ENCODE results near the gene COG1. TPM values are rescaled to one million over a fixed set of nuclear protein-coding genes. Genes with fewer than 3 reads are reported as not detected.

Gene COG1
- total and polyA plus RNA-seq, 10 donors, result 8.9 to 48.8 (median 32.2) TPM

DNA sequence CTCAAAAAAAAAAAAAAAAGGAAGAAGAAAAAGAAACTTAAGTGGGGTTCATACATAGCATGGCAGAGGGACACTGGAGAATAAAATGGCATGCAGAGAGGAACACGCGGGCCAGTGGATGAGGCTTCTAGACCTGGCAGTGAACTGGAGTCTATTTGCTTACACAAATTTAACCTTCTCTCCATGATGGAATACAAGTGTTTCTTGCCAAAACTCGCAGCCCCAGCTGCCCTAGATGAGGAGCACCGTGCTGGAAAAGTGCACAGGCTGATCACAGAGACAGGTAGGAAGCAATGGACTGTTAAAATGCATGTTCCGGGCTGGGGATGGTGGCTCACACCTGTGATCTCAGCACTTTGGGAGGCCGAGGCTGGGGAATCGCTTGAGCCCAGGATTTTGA is 18.7 kb upstream of the COG1 start:
- Histone ChIP-seq H3K27me3 (replicated peaks in 1 of 7) (peaks cover 0 to 8% (median 0%) of the 10 kb centered on the region in 7 donors), H3K36me3 (peaks cover 0 to 4% (median 0%) of the 10 kb centered on the region in 6 donors), H3K4me3 (no peak overlapping the region), H3K9me3 (no peaks in the 10 kb centered on the region), H3K27ac (no peak overlapping the region), H3K4me1 (no peaks in the 10 kb centered on the region)
- DNase-seq, result no peak
- 89 to 98% (median 95%) methylated on average over 7 of the region's 7 CpGs for whole genome bisulfite sequencing, 5 donors
- intact Hi-C loops (cut with DNase I; ENCODE audit: low total_unique reads), result no loop called here
- TF ChIP-seq POLR2AphosphoS5 (IDR thresholded peaks at IDR 0.05) (no peak), POLR2A (IDR thresholded peaks at IDR 0.05) (no peak)
- TF ChIP-seq, protein P1, sequence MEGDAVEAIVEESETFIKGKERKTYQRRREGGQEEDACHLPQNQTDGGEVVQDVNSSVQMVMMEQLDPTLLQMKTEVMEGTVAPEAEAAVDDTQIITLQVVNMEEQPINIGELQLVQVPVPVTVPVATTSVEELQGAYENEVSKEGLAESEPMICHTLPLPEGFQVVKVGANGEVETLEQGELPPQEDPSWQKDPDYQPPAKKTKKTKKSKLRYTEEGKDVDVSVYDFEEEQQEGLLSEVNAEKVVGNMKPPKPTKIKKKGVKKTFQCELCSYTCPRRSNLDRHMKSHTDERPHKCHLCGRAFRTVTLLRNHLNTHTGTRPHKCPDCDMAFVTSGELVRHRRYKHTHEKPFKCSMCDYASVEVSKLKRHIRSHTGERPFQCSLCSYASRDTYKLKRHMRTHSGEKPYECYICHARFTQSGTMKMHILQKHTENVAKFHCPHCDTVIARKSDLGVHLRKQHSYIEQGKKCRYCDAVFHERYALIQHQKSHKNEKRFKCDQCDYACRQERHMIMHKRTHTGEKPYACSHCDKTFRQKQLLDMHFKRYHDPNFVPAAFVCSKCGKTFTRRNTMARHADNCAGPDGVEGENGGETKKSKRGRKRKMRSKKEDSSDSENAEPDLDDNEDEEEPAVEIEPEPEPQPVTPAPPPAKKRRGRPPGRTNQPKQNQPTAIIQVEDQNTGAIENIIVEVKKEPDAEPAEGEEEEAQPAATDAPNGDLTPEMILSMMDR (IDR thresholded peaks at IDR 0.05 in 8 of 11, conservative IDR thresholded peaks at IDR 0.05 in 3 of 11), result no peak

DNA sequence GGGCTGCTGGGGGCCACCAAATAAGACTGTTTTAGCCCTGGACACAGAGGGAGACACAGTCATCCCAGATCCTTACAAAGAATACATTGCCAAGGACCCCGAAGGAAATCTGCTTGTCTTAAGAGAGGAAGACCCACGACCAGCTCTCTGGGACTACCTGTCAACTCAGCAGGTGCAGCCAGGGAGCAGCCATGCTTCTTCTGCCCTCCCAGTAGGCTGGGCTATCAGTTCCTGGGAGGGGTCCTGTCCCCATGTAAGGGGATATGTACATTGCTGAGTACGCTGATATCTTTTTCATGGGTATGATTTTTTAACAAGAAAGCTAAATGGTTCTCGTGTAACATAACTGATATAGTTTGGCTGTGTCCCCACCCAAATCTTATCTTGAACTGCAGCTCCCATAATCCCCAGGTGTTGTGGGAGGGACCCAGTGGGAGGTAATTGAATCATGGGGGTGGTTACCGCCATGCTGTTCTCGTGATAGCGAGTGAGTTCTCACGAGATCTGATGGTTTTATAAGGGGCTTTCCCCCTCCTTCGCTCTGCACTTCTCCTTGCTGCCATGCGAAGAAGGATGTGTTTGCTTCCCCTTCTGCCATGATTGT is 16.8 kb upstream of the COG1 start:
- no peak overlapping the region for H3K4me3 ChIP-seq
- no peaks in the 10 kb centered on the region for H3K9me3 ChIP-seq
- H3K36me3 ChIP-seq, result no peaks in the 10 kb centered on the region
- 89 to 97% (median 91%) methylated on average over 10 of the region's 10 CpGs for WGBS, 5 donors
- H3K4me1 ChIP-seq, result no peaks in the 10 kb centered on the region
- DNase-seq, result no peak
- TF ChIP-seq POLR2AphosphoS5 (IDR thresholded peaks at IDR 0.05), result no peak
- TF ChIP-seq, protein P1 (IDR thresholded peaks at IDR 0.05 in 8 of 11, conservative IDR thresholded peaks at IDR 0.05 in 3 of 11), result no peak
- no peak for TF ChIP-seq POLR2A (IDR thresholded peaks at IDR 0.05)
- intact Hi-C loops (cut with DNase I; ENCODE audit: low total_unique reads), result no loop called here
- no peak overlapping the region for H3K27ac ChIP-seq
- H3K27me3 ChIP-seq (replicated peaks in 1 of 7), result no peaks in the 10 kb centered on the region

DNA sequence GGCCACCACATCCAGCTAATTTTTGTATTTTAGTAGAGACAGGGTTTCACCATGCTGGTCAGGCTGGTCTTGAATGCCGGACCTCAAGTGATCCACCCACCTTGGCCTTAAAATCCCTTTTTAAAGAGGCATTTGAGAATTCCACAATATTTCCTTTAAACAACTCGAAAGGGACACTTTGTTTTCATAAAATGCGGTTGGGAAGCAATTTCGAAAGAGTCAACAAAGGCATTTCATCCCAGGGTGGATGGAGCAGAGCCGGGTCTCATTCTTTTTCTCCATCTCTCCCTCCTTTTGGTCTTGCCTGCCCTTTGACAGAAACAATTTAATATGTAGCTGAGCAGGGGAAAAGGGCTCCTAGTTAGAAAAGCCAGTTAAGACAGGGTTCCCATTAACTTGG is 13.5 kb upstream of the COG1 start:
- Histone ChIP-seq H3K4me1 (peaks cover 0 to 9% (median 4%) of the 10 kb centered on the region in 6 donors), H3K9me3 (no peaks in the 10 kb centered on the region), H3K4me3 (no peak overlapping the region), H3K27ac (peak overlapping the region in 2 of 8 donors; percentile 22 to 28), H3K27me3 (replicated peaks in 1 of 7) (no peaks in the 10 kb centered on the region), H3K36me3 (no peaks in the 10 kb centered on the region)
- WGBS, 5 donors, result 76 to 87% (median 83%) methylated on average over 5 of the region's 5 CpGs
- intact Hi-C loops (cut with DNase I; ENCODE audit: low total_unique reads), result no loop called here
- TF ChIP-seq POLR2A (IDR thresholded peaks at IDR 0.05), result no peak
- TF ChIP-seq, protein P1 (IDR thresholded peaks at IDR 0.05 in 8 of 11, conservative IDR thresholded peaks at IDR 0.05 in 3 of 11), result no peak
- no peak for TF ChIP-seq POLR2AphosphoS5 (IDR thresholded peaks at IDR 0.05)
- no peak for DNase-seq

DNA sequence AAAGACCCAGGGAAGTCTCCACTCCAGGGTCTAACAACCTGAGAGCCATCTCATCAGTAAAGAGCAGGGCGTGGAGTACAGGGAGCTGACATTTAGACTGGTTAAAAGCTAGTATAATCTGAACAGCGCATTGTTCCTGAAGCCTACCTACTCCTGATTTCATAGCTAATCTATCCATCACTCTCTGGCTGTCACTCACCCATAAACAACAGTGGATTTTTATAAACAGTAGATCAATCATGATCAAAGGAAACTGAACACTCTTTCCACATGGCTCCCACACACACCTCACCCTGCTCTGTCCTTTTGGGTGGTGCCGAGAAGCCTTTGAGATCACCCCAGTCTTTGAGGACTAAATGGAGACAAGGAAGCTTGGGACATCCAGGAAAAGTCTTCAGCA is 13.0 kb upstream of the COG1 start:
- Histone ChIP-seq H3K4me1 (peaks cover 0 to 13% (median 4%) of the 10 kb centered on the region in 6 donors), H3K4me3 (no peak overlapping the region), H3K27ac (peak overlapping the region in 2 of 8 donors; percentile 22 to 28), H3K36me3 (no peaks in the 10 kb centered on the region), H3K27me3 (replicated peaks in 1 of 7) (no peaks in the 10 kb centered on the region), H3K9me3 (no peaks in the 10 kb centered on the region)
- DNase-seq, result no peak
- 58 to 78% (median 64%) methylated on average over 3 of the region's 3 CpGs for WGBS, 5 donors
- intact Hi-C loops (cut with DNase I; ENCODE audit: low total_unique reads), result no loop called here
- no peak for TF ChIP-seq POLR2AphosphoS5 (IDR thresholded peaks at IDR 0.05)
- TF ChIP-seq, protein P1 (IDR thresholded peaks at IDR 0.05 in 8 of 11, conservative IDR thresholded peaks at IDR 0.05 in 3 of 11), result no peak
- no peak for TF ChIP-seq POLR2A (IDR thresholded peaks at IDR 0.05)
